HepG2 (cell line): ENCODE data around the gene CSTPP1. TPM values are rescaled to one million over a fixed set of nuclear protein-coding genes. Genes with fewer than 3 reads are reported as not detected.

Experiments used
- ATAC-seq: fragments of 200-7000 bp; cut with Tn5 transposase; 3 replicates; pipeline ENCODE4 v1.9.1; 2020; ENCODE audit warnings: mild to moderate bottlenecking, moderate library complexity
- BruUV-seq: library from RNA; stranded (reverse); fragments of 400-500 nt; replicated peaks from 2 replicates; lab custom pipeline; 2021; lab: Mats Ljungman, UMichigan
- CTCF ChIA-PET: fragments of 300-600 bp; formaldehyde crosslinking; extraction: SDS; loops from one replicate; lab custom pipeline; 2021; ENCODE audit warnings: low total read pairs, inconsistent platforms, low intra/inter-chr PET ratio; lab: Yijun Ruan, JAX
- POLR2A ChIA-PET: fragments of 350-600 bp; sonication (Branson Sonifier 250); formaldehyde crosslinking; loops from one replicate; lab custom pipeline; 2020; ENCODE audit warnings: antibody characterized with exemption, inconsistent platforms; lab: Yijun Ruan, JAX
- DNase-seq: peaks from one replicate; pipeline ENCODE4 v3.0.0-alpha.2; 2015; ENCODE audit warnings: low spot score
- FAIRE-seq: peaks from 3 replicates; lab custom pipeline; 2011; peaks lifted over from hg19 to GRCh38; lab: Jason Lieb, UNC
- H2AFZ ChIP-seq: one replicate; pipeline ENCODE4 v1.6.1; 2011; ENCODE audit warnings: low read length, inconsistent platforms
- H3K27ac ChIP-seq: fragments of 300-600 bp; 3 replicates; pipeline ENCODE4 v1.8.0; 2011; ENCODE audit warnings: mixed run types, mild to moderate bottlenecking, mixed read lengths, low read length, inconsistent platforms; ENCODE audit not compliant: insufficient read depth; ENCODE audit errors: extremely low read length
- H3K27me3 ChIP-seq, 2 experiments: fragments of 200-600 bp in 1 of 2; 2 replicates in 1 of 2; 3 replicates in 1 of 2; pipeline versions ENCODE4 v1.6.0 to v1.8.0; 2011; ENCODE audit warnings: low read length in 2 of 2, mild to moderate bottlenecking in 2 of 2, moderate library complexity in 2 of 2, inconsistent platforms in 1 of 2; ENCODE audit not compliant: insufficient read depth in 2 of 2, control insufficient read depth in 1 of 2
- H3K36me3 ChIP-seq, 2 experiments: fragments of 200-600 bp in 1 of 2; replicated peaks in 1 of 2; 2 replicates in 1 of 2; 3 replicates in 1 of 2; pipeline versions ENCODE4 v1.5.1 to v1.8.0; 2011; ENCODE audit warnings: low read length in 2 of 2, inconsistent platforms in 1 of 2; ENCODE audit not compliant: insufficient read depth in 2 of 2, control insufficient read depth in 1 of 2
- H3K4me1 ChIP-seq: 2 replicates; pipeline ENCODE4 v1.5.1; 2012; ENCODE audit warnings: low read length, inconsistent platforms; ENCODE audit not compliant: insufficient read depth
- H3K4me2 ChIP-seq: 2 replicates; pipeline ENCODE4 v1.6.0; 2011; ENCODE audit warnings: low read depth, low read length, inconsistent platforms
- H3K4me3 ChIP-seq, 3 experiments: fragments of 200-600 bp in 1 of 3; sonication (generic), shearing (Covaris generic) in 1 of 3; replicated peaks in 1 of 3; 2 replicates each; pipeline ENCODE4 v1.5.1; 2011 to 2016; ENCODE audit warnings: low read length in 3 of 3, inconsistent platforms in 2 of 3, low read depth in 2 of 3, mild to moderate bottlenecking in 2 of 3, control low read depth in 1 of 3, mixed read lengths in 1 of 3; ENCODE audit not compliant: insufficient read depth in 1 of 3
- H3K79me2 ChIP-seq: one replicate; pipeline ENCODE4 v1.6.1; 2011; ENCODE audit warnings: low read length, inconsistent platforms; ENCODE audit not compliant: insufficient read depth
- H3K9ac ChIP-seq: 2 replicates; pipeline ENCODE4 v1.6.0; 2011; ENCODE audit warnings: mild to moderate bottlenecking, low read depth, low read length, inconsistent platforms; ENCODE audit not compliant: insufficient read depth
- H3K9me3 ChIP-seq: 2 replicates; pipeline ENCODE4 v1.5.1; 2012; ENCODE audit warnings: mild to moderate bottlenecking, low read length
- H4K20me1 ChIP-seq: 2 replicates; pipeline ENCODE4 v1.6.0; 2011; ENCODE audit warnings: inconsistent platforms, mild to moderate bottlenecking, low read length, moderate library complexity; ENCODE audit not compliant: insufficient read depth
- NR3C1 ChIP-seq: sonication (generic); formaldehyde crosslinking; IDR thresholded peaks from 2 replicates; pipeline ENCODE4 v1.4.0; 2020; ENCODE audit warnings: missing genetic modification reagents
- PCBP2 ChIP-seq: fragments of 200-400 bp; formaldehyde crosslinking; optimal IDR thresholded peaks from 2 replicates; pipeline ENCODE3; 2018; ENCODE audit warnings: low read length, low read depth; ENCODE audit not compliant: poor library complexity, severe bottlenecking
- POLR2AphosphoS5 ChIP-seq: IDR thresholded peaks from 2 replicates; pipeline ENCODE4 v1.6.1; 2012; ENCODE audit warnings: low read depth, low read length
- PPARG ChIP-seq: conservative IDR thresholded peaks from 2 replicates; pipeline ENCODE4 v1.6.1; 2016; ENCODE audit warnings: missing biosample characterization, missing genetic modification reagents
- YEATS2 ChIP-seq: sonication (generic); formaldehyde crosslinking; IDR thresholded peaks from 2 replicates; pipeline ENCODE4 v1.4.0; 2020; ENCODE audit warnings: missing genetic modification reagents, borderline replicate concordance
- ZNF7 ChIP-seq: IDR thresholded peaks from 2 replicates; pipeline ENCODE4 v1.6.1; 2016; ENCODE audit warnings: missing biosample characterization, missing genetic modification reagents
- WGBS: methylation state at CpG from one replicate; pipeline ENCODE4 v1.1.6; 2017; ENCODE audit warnings: low lambda C conversion rate; 5-methylcytosine and 5-hydroxymethylcytosine counted together
- in situ Hi-C: cut with HindIII; loops from 2 replicates; pipeline ENCODE4 v1.10.0; 2017; ENCODE audit warnings: low pct_unique_long_range_greater_than_20kb; ENCODE audit not compliant: extremely low pct_ligation_motif_present
- intact Hi-C: fragments of 100-400 bp; cut with micrococcal nuclease; formaldehyde crosslinking; loops from one replicate; pipeline ENCODE4 v1.10.0; 2022; ENCODE audit not compliant: unreplicated experiment
- polyA plus RNA-seq, 8 experiments: library from polyadenylated mRNA; depleted of rRNA in 3 of 8; stranded (reverse) in 7 of 8; unstranded in 1 of 8; fragments of >200 nt; fragmentation: Illumina TruSeq in 4 of 8; extraction: Trizol in 4 of 8; gene quantifications; 2 replicates each; pipeline versions ENCODE4 v1.2.1 to v1.2.3, GENCODE V29; 2011 to 2016; ENCODE audit warnings: low read depth in 4 of 8, missing spikeins in 1 of 8, mixed read lengths in 1 of 8; ENCODE audit not compliant: insufficient read depth in 1 of 8
- total RNA-seq, 5 experiments: library from RNA; depleted of rRNA; stranded (reverse); fragments of >200 nt; fragmentation: Illumina TruSeq; extraction: Trizol; gene quantifications; 2 replicates each; pipeline ENCODE4 v1.2.3, GENCODE V29; 2016; ENCODE audit warnings: low read depth in 1 of 5
- TF ChIP-seq, protein P1 (sequence below), 2 experiments: sonication (generic) in 1 of 2; formaldehyde crosslinking in 1 of 2; IDR thresholded peaks; 2 replicates each; pipeline versions ENCODE4 v1.4.0 to v1.6.1; 2016 to 2020; ENCODE audit warnings: borderline replicate concordance in 1 of 2, low read depth in 1 of 2, mild to moderate bottlenecking in 1 of 2, missing genetic modification reagents in 1 of 2
- TF ChIP-seq, protein P2 (sequence below): IDR thresholded peaks from 2 replicates; pipeline ENCODE4 v1.6.1; 2012; ENCODE audit warnings: low read length, improper control_type of control experiment
- TF ChIP-seq, protein P3 (sequence below): sonication (generic); formaldehyde crosslinking; IDR thresholded peaks from 2 replicates; pipeline ENCODE4 v1.8.0; 2022; ENCODE audit warnings: missing genetic modification reagents, mild to moderate bottlenecking, borderline replicate concordance

The CSTPP1 gene
- total and polyA plus RNA-seq, 2 of the 13 experiments (the other 11 are each of a cell fraction or from before 2014, with no cell fraction given), result 12.3 to 14.6 TPM

DNA sequence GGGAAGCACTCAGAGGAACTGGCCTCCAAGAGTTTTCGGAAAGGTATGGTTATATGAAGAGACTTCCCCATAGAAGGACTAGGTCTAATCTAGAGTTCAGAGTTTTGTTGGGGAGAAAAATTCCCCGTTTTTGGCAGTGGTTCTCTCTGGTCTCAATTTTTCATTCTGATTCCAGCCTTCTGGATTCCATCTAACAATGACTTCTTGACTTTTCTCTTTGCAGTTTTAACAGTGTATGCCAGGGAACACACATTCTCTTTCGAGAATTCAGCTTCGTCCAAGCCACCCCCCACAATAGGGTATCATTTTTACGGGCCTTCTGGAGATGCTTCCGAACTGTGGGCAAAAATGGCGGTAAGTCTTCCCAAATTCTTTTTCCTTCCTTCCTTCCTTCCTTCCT lies 115.6 kb downstream of the CSTPP1 start:
- Histone ChIP-seq H3K79me2 (no peaks in the 10 kb centered on the region), H3K36me3 (0 out of 5 replicates have a peak, but pooled peaks cover 0 to 1% of the 10 kb centered on the region in 2 experiments), H3K4me2 (no peak overlapping the region), H3K27me3 (no peaks in the 10 kb centered on the region), H4K20me1 (no peaks in the 10 kb centered on the region), H3K4me3 (no peak overlapping the region), H2AFZ (no peak overlapping the region), H3K4me1 (peaks cover 10% of the 10 kb centered on the region), H3K27ac (no peak overlapping the region), H3K9me3 (no peaks in the 10 kb centered on the region), H3K9ac (no peak overlapping the region)
- BruUV-seq, result no TSS peak
- no peak for FAIRE-seq
- no peak for DNase-seq
- TF ChIP-seq YEATS2 (CRISPR knock-in tag) (no peak), ZNF7 (CRISPR knock-in tag) (no peak), PCBP2 (no peak), NR3C1 (no peak), POLR2AphosphoS5 (no peak), PPARG (CRISPR knock-in tag) (no peak)
- TF ChIP-seq, protein P1, sequence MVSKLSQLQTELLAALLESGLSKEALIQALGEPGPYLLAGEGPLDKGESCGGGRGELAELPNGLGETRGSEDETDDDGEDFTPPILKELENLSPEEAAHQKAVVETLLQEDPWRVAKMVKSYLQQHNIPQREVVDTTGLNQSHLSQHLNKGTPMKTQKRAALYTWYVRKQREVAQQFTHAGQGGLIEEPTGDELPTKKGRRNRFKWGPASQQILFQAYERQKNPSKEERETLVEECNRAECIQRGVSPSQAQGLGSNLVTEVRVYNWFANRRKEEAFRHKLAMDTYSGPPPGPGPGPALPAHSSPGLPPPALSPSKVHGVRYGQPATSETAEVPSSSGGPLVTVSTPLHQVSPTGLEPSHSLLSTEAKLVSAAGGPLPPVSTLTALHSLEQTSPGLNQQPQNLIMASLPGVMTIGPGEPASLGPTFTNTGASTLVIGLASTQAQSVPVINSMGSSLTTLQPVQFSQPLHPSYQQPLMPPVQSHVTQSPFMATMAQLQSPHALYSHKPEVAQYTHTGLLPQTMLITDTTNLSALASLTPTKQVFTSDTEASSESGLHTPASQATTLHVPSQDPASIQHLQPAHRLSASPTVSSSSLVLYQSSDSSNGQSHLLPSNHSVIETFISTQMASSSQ (IDR thresholded peaks at IDR 0.05; ENCODE audit: low read depth), result no peak
- TF ChIP-seq, protein P1 (CRISPR knock-in tag; IDR thresholded peaks at IDR 0.05; ENCODE audit: borderline replicate concordance), result no peak
- TF ChIP-seq, protein P2, sequence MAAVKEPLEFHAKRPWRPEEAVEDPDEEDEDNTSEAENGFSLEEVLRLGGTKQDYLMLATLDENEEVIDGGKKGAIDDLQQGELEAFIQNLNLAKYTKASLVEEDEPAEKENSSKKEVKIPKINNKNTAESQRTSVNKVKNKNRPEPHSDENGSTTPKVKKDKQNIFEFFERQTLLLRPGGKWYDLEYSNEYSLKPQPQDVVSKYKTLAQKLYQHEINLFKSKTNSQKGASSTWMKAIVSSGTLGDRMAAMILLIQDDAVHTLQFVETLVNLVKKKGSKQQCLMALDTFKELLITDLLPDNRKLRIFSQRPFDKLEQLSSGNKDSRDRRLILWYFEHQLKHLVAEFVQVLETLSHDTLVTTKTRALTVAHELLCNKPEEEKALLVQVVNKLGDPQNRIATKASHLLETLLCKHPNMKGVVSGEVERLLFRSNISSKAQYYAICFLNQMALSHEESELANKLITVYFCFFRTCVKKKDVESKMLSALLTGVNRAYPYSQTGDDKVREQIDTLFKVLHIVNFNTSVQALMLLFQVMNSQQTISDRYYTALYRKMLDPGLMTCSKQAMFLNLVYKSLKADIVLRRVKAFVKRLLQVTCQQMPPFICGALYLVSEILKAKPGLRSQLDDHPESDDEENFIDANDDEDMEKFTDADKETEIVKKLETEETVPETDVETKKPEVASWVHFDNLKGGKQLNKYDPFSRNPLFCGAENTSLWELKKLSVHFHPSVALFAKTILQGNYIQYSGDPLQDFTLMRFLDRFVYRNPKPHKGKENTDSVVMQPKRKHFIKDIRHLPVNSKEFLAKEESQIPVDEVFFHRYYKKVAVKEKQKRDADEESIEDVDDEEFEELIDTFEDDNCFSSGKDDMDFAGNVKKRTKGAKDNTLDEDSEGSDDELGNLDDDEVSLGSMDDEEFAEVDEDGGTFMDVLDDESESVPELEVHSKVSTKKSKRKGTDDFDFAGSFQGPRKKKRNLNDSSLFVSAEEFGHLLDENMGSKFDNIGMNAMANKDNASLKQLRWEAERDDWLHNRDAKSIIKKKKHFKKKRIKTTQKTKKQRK, result no peak
- TF ChIP-seq, protein P3, sequence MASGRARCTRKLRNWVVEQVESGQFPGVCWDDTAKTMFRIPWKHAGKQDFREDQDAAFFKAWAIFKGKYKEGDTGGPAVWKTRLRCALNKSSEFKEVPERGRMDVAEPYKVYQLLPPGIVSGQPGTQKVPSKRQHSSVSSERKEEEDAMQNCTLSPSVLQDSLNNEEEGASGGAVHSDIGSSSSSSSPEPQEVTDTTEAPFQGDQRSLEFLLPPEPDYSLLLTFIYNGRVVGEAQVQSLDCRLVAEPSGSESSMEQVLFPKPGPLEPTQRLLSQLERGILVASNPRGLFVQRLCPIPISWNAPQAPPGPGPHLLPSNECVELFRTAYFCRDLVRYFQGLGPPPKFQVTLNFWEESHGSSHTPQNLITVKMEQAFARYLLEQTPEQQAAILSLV (CRISPR knock-in tag), result no peak
- 96% methylated on average over 7 of the region's 7 CpGs for WGBS
- ChIA-PET POLR2A (no interaction called here), CTCF (no interaction called here)
- in situ Hi-C loops, result no loop called here
- ATAC-seq, result no peak
- intact Hi-C loops, result no loop called here
